Effector memory CD8-positive, alpha-beta T cell (primary cell): Measurements from ENCODE around the gene ENPP7.

Experiments used
- ATAC-seq: fragments of 150-1000 bp; cut with Tn5 transposase; replicated peaks from 2 replicates; pipeline ENCODE4 v1.10.0; 2021; ENCODE audit warnings: mild to moderate bottlenecking, moderate library complexity
- DNase-seq, 3 experiments: peaks; one replicate each; pipeline ENCODE4 v3.0.0; 2021
- H3K27ac Mint-ChIP-seq, 2 donors: one replicate each; pipeline ENCODE4 v1.8.0; 2022; ENCODE audit warnings: mild to moderate bottlenecking in 2 of 2, mixed read lengths in 2 of 2, moderate library complexity in 2 of 2
- H3K27me3 Mint-ChIP-seq, 2 donors: one replicate each; pipeline ENCODE4 v1.8.0; 2022; ENCODE audit warnings: mixed read lengths in 2 of 2
- H3K36me3 Mint-ChIP-seq: one replicate; pipeline ENCODE4 v1.8.0; 2022; ENCODE audit warnings: mild to moderate bottlenecking, moderate library complexity, mixed read lengths; ENCODE audit not compliant: insufficient read depth
- H3K4me1 Mint-ChIP-seq, 2 donors: one replicate each; pipeline ENCODE4 v1.8.0; 2022; ENCODE audit warnings: low read depth in 2 of 2, mixed read lengths in 2 of 2
- H3K4me3 Mint-ChIP-seq, 2 donors: one replicate each; pipeline ENCODE4 v1.8.0; 2022; ENCODE audit warnings: mild to moderate bottlenecking in 2 of 2, mixed read lengths in 2 of 2, moderate library complexity in 2 of 2
- H3K9me3 Mint-ChIP-seq, 2 donors: one replicate each; pipeline ENCODE4 v1.8.0; 2022; ENCODE audit warnings: mixed read lengths in 2 of 2

The ENPP7 gene

DNA sequence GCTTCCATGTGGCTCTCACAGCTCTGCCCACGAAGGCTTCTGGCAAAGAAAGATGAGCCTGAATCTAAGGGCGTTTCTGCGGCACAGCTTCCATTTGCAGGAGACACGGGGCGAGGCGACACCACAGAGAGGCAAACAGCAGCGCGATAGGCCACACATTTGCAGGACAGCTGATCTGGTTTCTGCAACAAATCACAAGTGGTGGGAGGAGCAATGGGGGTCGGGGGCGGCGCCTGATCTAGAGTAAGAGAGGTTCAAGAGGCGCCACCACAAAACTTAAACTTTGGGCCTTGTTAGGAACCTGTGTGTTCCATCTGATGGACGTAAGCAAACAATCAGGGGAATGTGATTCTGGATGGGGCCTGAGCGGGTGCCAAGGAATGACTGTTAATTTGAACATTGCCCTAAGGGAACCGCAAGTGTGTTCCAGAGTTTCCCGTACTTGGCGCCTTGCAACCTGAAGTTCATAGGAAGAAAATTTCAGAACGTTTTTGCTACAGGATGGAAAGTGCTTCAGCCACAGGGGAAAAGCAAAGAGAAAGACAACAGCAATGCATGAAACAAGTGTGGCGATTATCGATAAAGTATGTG lies 18.9 kb upstream of the ENPP7 start:
- ATAC-seq (no peak), DNase-seq (no peak)
- peaks cover 0 to 6% of the 10 kb centered on the region in 2 donors for H3K4me1 Mint-ChIP-seq
- H3K36me3 Mint-ChIP-seq: no peaks in the 10 kb centered on the region
- H3K27ac Mint-ChIP-seq: no peak overlapping the region
- H3K4me3 Mint-ChIP-seq: no peak overlapping the region
- H3K27me3 Mint-ChIP-seq: peaks cover 21 to 46% of the 10 kb centered on the region in 2 donors
- no peaks in the 10 kb centered on the region for H3K9me3 Mint-ChIP-seq

DNA sequence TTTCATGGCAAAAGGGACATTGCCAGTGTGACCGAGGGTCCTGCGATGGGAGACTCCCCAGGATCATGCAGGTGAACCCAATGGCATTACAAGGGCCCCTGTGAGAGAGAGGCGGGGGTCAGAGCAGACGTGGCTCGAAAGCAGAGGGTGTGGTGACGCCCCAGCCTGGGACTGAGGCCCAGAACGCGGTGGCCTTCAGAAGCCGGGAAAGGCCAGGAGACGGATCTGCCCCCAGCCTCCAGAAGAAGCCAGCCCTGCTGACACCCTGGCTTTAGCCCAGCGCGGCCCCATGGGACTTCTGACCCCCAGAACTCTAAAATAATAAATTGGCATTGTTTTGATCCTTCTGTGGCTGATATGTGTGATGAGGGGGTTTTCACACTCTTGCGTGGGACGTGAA lies 17.4 kb upstream of the ENPP7 start:
- Mint-ChIP-seq H3K4me1 (peaks cover 0 to 4% of the 10 kb centered on the region in 2 donors), H3K27me3 (peaks cover 25 to 35% of the 10 kb centered on the region in 2 donors), H3K9me3 (no peaks in the 10 kb centered on the region), H3K27ac (no peak overlapping the region), H3K36me3 (no peaks in the 10 kb centered on the region), H3K4me3 (no peak overlapping the region)
- DNase-seq: no peak
- no peak for ATAC-seq

DNA sequence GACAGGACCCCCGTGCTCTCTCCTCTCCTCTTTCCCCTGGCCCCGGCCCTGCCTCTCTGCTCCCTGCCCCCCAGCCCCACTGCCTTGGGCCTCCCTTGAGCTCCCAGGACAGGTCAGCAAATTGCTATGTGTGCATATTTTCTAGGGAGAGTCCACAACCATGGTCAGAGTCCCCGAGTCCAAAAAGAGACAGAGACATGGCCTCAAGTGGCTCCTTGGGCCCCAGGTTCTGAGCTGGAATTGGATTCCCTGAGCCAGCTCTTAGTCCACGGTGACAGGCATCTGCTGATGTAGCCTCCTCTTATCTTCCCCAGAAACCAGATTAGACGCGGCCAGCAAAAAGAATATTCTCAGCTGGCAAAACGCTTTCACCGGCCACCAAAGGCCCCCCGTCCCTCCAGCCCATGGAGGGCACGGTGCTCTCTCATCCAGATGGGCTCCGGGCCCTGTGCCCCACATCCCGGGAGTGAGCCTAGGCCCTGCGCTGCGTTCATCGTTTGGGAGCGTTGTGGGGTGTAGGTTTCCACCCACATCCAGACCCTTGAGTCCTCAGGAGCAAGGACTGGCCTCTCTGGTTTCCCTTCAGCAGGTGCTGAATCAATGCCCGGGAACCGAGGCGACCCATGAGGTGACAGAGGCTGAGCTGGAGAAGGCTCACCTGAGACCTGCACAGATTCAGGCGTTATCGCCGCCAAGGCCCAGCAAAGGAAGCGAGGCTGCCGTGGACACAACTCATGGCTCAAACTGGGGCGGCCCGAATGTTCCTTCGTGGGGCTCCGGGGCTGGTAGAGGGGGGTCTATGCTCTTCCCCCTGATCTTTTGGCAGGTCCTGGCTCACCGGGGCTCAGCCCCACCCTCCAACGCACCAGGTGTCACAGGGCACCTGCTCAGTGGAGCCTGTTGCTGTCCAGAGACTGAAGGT lies 16.3 kb upstream of the ENPP7 start:
- Mint-ChIP-seq H3K9me3 (no peaks in the 10 kb centered on the region), H3K4me1 (peaks cover 0 to 2% of the 10 kb centered on the region in 2 donors), H3K36me3 (no peaks in the 10 kb centered on the region), H3K4me3 (no peak overlapping the region), H3K27me3 (peaks cover 25 to 33% of the 10 kb centered on the region in 2 donors), H3K27ac (no peak overlapping the region)
- DNase-seq: no peak
- no peak for ATAC-seq

DNA sequence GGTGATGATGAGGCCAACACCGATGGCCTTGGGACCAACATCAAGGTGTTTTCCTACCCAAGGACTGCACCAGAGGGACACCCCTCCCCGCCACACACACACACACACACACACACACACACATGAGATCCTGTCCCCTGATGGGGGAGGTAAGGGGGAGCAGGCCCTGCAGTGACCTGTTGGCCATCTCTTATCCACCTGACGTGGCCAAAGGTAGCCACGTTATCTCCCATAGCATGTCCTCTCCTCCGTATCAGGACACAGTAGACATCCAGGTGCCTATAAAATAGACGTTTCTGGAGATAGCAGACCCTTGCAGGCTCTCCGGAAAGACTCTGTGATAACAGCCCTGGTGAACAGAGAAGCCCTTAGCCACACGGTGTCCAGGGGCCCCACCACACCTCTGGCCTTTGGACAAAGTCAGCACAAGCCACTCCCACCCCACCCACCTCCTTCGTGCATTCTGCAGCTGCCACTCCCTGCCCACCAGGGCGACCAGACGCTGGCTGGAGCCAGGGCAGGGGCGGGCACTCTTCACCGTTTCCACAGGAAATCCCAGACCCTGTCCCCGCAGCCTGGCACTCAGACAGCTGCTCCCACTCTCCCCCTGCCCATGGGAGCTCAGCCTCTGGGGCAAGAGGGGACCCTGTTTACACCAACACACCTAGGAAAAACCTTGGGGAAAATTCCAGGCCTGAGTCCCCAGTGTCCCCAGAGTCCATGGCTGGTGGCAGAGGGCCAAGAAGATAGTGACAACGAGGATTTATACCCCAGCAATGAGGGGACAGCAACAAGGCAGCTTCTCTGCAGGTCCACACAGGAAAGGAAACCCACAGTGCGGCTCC lies 15.4 kb upstream of the ENPP7 start:
- H3K4me3 Mint-ChIP-seq: no peak overlapping the region
- peaks cover 0 to 2% of the 10 kb centered on the region in 2 donors for H3K4me1 Mint-ChIP-seq
- ATAC-seq: no peak
- no peak for DNase-seq
- peaks cover 25 to 33% of the 10 kb centered on the region in 2 donors for H3K27me3 Mint-ChIP-seq
- no peak overlapping the region for H3K27ac Mint-ChIP-seq
- H3K9me3 Mint-ChIP-seq: no peaks in the 10 kb centered on the region
- no peaks in the 10 kb centered on the region for H3K36me3 Mint-ChIP-seq

DNA sequence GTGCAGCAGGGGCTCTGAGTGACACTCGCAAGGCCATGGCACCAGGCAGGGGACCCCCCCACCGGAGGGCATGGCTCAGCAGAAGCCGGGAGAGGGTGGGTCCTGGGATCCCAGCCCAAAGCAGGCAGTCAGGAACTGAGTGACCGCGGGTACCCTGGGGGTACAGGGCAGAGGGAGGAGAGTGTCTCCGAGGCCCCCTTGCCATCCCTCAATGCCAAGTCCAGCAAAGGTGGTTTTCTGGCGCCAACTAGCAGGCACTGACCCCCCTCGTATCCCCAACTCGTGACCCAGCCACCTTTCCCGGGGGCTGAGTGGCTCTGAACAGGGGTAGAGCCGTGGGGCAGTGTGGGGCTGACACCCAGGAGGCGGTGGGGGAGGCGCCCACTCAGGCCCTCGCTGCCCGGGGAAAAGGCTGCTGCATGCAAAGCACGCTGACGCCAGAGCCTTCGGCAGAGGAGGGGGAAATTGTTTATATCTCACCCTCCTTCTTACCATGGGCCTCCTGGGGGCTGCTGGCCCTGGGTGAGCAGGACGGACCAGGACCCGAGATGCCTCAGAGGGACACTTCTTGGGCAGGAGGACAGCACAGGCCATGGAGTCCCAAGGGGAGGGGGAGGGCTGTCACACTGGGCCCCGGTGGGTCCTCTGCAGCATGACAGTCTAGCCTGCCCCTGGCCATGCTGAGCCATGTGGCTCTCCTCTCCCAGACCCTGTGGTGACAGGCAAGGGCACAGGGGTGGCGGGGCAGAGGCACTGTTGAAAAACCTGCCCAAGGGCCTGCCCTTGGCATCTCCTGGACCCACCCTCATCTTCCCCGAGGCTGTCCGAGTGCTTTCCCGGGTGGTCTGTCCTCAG lies 14.6 kb upstream of the ENPP7 start:
- no peaks in the 10 kb centered on the region for H3K36me3 Mint-ChIP-seq
- no peaks in the 10 kb centered on the region for H3K9me3 Mint-ChIP-seq

DNA sequence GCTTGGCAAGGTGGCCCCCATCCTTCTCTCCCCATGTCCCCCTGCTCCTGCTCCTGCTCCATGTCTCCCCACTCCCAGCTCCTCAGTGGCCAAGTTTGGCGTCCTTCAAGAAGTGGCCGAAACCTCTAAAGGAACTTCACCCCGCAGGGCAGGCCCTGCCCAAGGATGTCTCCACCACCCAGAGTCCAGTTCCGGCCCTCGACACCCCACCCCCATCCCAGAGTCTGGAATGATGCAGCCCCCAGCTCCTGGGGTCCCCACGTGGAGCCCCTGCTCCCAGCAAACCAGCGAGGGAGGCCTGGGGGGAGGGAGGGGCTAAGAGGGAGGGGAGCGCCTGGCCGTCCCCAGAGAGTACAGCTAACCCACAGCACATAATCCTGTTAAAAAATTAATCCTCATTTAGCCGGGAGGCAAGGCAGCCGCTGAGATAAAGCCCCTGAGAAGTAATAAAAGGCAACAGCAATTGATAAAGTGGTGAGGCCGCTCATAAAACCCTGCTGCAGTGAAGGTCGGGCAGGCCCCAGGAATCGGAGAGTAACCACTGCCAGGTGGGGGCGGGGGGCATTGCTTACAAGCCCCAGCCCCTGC lies 9.9 kb upstream of the ENPP7 start:
- Mint-ChIP-seq H3K4me3 (no peak overlapping the region), H3K27ac (no peak overlapping the region)
- no peak for ATAC-seq

More for the DNA sequence above, 14.6 kb upstream of the ENPP7 start:
- ATAC-seq: no peak
- DNase-seq: no peak
- Mint-ChIP-seq H3K4me3 (no peak overlapping the region), H3K4me1 (peaks cover 0 to 2% of the 10 kb centered on the region in 2 donors), H3K27me3 (peaks cover 25 to 33% of the 10 kb centered on the region in 2 donors), H3K27ac (no peak overlapping the region)

DNA sequence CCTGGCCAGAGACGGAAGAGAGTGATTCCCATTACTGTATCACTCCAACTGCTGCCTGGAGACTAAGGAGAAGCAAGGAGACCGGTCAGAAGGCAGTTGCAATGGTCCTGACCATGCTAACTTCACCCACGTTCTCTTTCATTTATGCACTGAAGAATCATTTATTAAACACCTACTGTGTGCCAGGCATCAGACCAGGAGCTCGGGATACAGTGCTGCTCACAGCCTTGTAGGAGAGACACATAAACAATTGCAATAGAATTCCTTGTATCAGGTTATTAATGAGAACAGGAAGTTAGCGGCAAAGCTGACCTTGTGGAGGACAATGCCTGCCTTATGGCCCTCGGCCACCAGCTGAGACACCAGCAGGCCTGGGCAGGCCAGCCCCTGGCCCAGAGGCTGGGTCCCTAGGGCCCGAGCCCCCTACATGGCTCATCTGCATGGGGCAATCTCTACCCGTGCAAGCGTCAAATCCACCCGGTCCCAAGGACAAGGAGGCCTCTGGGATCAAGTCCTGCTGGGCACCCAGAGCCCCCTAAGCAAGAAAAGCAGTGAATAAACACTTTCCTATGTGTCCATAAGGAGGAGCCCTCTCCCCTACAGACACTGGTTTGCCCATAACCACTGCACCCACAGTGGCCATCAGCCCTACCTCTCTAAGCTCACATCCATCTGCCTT lies 8.6 kb upstream of the ENPP7 start:
- H3K36me3 Mint-ChIP-seq: no peaks in the 10 kb centered on the region
- H3K4me3 Mint-ChIP-seq: no peak overlapping the region
- H3K4me1 Mint-ChIP-seq: no peaks in the 10 kb centered on the region
- H3K9me3 Mint-ChIP-seq: no peaks in the 10 kb centered on the region
- no peak overlapping the region for H3K27ac Mint-ChIP-seq
- no peak for ATAC-seq
- no peak for DNase-seq
- peaks cover 0 to 6% of the 10 kb centered on the region in 2 donors for H3K27me3 Mint-ChIP-seq

More for the DNA sequence above, 9.9 kb upstream of the ENPP7 start:
- Mint-ChIP-seq H3K36me3 (no peaks in the 10 kb centered on the region), H3K27me3 (peaks cover 0 to 11% of the 10 kb centered on the region in 2 donors), H3K4me1 (no peaks in the 10 kb centered on the region), H3K9me3 (no peaks in the 10 kb centered on the region)
- DNase-seq: no peak

DNA sequence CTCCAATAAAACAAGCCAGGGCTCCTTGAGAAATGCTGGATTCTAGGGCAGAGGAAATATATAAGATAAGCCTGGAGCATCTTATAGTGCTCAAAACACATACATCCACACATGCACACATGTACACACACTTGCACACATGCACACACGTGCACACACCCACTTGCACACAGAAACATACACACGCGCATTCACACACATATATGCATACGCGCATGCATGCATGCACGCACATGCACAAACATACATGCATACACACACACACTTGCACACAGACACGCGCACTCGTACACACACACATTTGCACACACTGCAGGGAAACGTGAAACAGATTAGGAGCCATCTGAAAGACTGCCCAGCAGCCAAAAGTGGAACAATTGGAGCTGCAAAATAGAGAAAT lies 8.0 kb upstream of the ENPP7 start:
- DNase-seq (no peak), ATAC-seq (no peak)
- Mint-ChIP-seq H3K27ac (no peak overlapping the region), H3K4me3 (no peak overlapping the region), H3K9me3 (no peaks in the 10 kb centered on the region), H3K36me3 (no peaks in the 10 kb centered on the region), H3K4me1 (peaks cover 0 to 1% of the 10 kb centered on the region in 2 donors), H3K27me3 (peaks cover 0 to 5% of the 10 kb centered on the region in 2 donors)

DNA sequence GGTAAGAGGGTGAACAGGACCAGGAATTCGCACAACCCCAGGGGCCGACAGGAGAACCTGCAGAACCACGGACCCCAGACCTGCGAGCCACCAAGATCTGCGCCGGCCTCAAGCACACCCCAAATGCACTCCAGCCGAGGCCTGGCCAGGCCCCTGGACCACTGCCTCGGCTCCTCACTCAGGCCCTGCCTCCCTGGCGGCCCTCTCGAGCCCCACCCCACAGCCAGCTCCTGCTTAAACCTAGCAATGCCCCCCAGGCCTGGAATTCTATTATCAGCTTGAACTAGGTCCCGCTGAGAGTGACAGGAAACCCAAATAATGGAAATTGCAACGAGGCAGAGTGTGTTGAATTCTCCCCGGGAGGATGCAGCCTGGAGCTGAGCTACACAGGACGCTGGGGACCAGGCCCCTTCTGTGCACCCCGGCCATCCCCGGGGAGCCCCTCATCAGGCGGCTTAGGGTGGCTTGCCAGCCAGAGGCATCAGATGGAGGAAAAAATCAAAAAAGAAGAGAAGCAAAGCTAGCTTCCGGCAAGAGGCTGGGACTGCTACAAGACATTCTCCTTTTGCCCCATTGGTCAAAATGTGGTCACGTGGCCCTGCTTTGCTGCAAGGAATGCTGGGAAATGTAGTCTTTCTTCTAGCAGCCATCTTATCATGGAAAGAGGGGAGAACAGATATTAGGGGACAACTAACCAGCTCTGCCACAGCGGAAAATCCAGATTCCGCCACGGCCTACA lies 2.4 kb upstream of the ENPP7 start:
- peaks cover 1 to 32% of the 10 kb centered on the region in 2 donors for H3K4me1 Mint-ChIP-seq
- no peaks in the 10 kb centered on the region for H3K27me3 Mint-ChIP-seq
- peak overlapping the region; percentile 73 to 83 for H3K4me3 Mint-ChIP-seq
- H3K36me3 Mint-ChIP-seq: peaks cover 3% of the 10 kb centered on the region
- peak; percentile 78 for ATAC-seq
- peak overlapping the region; percentile 88 to 91 for H3K27ac Mint-ChIP-seq
- H3K9me3 Mint-ChIP-seq: no peaks in the 10 kb centered on the region
- DNase-seq: peak; percentile 82 to 84 (median 83)

DNA sequence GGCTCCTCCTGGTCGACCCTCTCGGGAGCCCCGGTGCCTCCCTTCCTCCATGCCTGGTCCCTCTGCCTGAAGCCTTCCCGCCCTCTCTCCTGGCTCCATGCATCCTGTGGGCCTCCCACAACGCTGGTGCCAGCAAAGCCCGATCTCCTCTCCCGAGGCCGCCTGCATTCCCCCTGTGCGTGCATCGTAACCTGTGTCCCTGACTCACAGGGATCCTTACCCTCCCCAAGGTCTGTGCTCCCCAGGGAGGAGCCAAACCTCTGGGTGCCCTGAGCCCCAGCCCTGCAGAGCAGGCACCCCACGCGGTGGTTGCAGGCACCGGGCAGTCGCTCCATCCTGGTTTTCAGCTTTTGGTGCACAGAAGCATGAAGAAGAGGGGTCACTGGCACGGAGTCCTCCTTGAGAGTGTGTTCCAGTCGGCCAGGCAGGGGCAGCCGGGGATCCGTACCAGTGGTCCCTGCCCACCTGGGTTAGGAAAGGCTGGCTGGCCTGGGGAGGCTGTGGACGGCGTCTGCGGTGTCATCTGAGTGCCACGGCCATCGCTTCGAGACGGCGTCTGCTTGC lies 1.8 kb upstream of the ENPP7 start:
- Mint-ChIP-seq H3K27ac (peak overlapping the region in 1 of 2 donors; percentile 88), H3K9me3 (no peaks in the 10 kb centered on the region), H3K27me3 (no peaks in the 10 kb centered on the region), H3K4me3 (peak overlapping the region; percentile 73 to 83), H3K4me1 (peaks cover 4 to 37% of the 10 kb centered on the region in 2 donors), H3K36me3 (peaks cover 3% of the 10 kb centered on the region)
- ATAC-seq: no peak
- no peak for DNase-seq

DNA sequence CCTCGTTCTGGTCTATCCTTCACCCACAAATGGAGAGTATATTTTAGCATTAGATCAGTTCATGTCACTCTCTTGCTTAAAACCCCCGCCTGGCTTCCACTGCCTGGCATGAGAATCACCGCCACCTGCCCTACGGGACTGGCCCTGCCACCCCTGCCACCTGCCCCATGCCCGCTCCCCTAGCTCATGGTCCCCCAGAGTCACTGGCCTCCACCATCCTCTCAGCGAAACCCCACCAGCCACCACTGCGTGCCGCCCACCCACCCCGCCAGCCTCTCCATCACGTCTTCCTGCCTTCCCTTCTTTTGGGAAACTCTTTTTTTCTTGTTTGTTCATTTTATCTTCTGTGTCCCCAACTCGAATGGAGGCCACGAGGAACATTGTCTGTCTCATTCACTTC lies 982 bp upstream of the ENPP7 start:
- Mint-ChIP-seq H3K9me3 (no peaks in the 10 kb centered on the region), H3K36me3 (peaks cover 3% of the 10 kb centered on the region), H3K4me3 (peak overlapping the region in 1 of 2 donors; percentile 83), H3K27ac (peak overlapping the region in 1 of 2 donors; percentile 88), H3K27me3 (no peaks in the 10 kb centered on the region), H3K4me1 (peaks cover 4 to 37% of the 10 kb centered on the region in 2 donors)
- ATAC-seq: no peak
- no peak for DNase-seq
